Activated T-cell treated with anti-CD3 and anti-CD28 coated beads, Interleukin-2, amount 50 U/mL, for 72 hours (primary cell): Measurements from ENCODE around the gene C6orf89. TPM values are rescaled to one million over a fixed set of nuclear protein-coding genes. Genes with fewer than 3 reads are reported as not detected.

Experiments used
- ATAC-seq, 2 donors: fragments of 150-1000 bp; cut with Tn5 transposase; replicated peaks in 1 of 2; 2 replicates each; pipeline ENCODE4 v1.10.0; 2021; ENCODE audit warnings: moderate library complexity in 2 of 2, mild to moderate bottlenecking in 1 of 2
- DNase-seq, 2 donors: peaks; one replicate each; pipeline ENCODE4 v3.0.0; 2021 to 2022; ENCODE audit warnings: mixed read lengths in 1 of 2
- H3K27ac Mint-ChIP-seq: one replicate; pipeline ENCODE4 v1.8.0; 2022; ENCODE audit warnings: mild to moderate bottlenecking, moderate library complexity, mixed read lengths
- H3K27me3 Mint-ChIP-seq: one replicate; pipeline ENCODE4 v1.8.0; 2022; ENCODE audit warnings: low read depth, mixed read lengths
- H3K36me3 Mint-ChIP-seq, 2 donors: one replicate each; pipeline ENCODE4 v1.8.0; 2022; ENCODE audit warnings: mixed read lengths in 2 of 2, mild to moderate bottlenecking in 1 of 2; ENCODE audit not compliant: insufficient read depth in 2 of 2
- H3K4me1 Mint-ChIP-seq: one replicate; pipeline ENCODE4 v1.8.0; 2022; ENCODE audit warnings: low read depth, mixed read lengths
- H3K4me3 Mint-ChIP-seq, 2 donors: one replicate each; pipeline ENCODE4 v1.8.0; 2022; ENCODE audit warnings: mild to moderate bottlenecking in 2 of 2, mixed read lengths in 2 of 2, moderate library complexity in 2 of 2
- H3K9me3 Mint-ChIP-seq, 2 donors: one replicate each; pipeline ENCODE4 v1.8.0; 2022; ENCODE audit warnings: mixed read lengths in 2 of 2
- total RNA-seq, 2 donors: library from RNA; stranded (reverse); gene quantifications; one replicate each; pipeline ENCODE4 v1.2.3, GENCODE V29; 2022

The C6orf89 gene
- 10 to 100 TPM; 53.1 to 54.6 TPM for total RNA-seq

GRCh38 chr6:36885461-36886401, at the start of gene C6orf89:
C6orf89 (plus strand) TSS chr6:36885952; CDS start chr6:36899445, 13,493 bp downstream.
- peak; percentile 100 for ATAC-seq
- Mint-ChIP-seq H3K36me3 (no peaks in the 10 kb centered on the region), H3K4me3 (peak within 1 kb of the TSS; percentile 90 to 97), H3K4me1 (peaks cover 39% of the 10 kb centered on the region), H3K9me3 (no peaks in the 10 kb centered on the region), H3K27me3 (no peaks in the 10 kb centered on the region), H3K27ac (peak within 1 kb of the TSS; percentile 97)
- peak; percentile 97 for DNase-seq

- ATAC-seq, result no peak
- Mint-ChIP-seq H3K27me3 (peaks cover 50% of the 10 kb centered on the region), H3K27ac (no peak overlapping the region)
These were observed 49.4 kb upstream of the C6orf89 start for GRCh38 chr6:36836111-36837021.

GRCh38 chr6:36837022-36837339, 48.8 kb upstream of the C6orf89 start:
- Mint-ChIP-seq H3K4me1 (peaks cover 16% of the 10 kb centered on the region), H3K36me3 (no peaks in the 10 kb centered on the region), H3K4me3 (no peak overlapping the region), H3K9me3 (no peaks in the 10 kb centered on the region), H3K27ac (no peak overlapping the region), H3K27me3 (peaks cover 50% of the 10 kb centered on the region)
- ATAC-seq, result no peak
- no peak for DNase-seq

More at GRCh38 chr6:36836111-36837021, 49.4 kb upstream of the C6orf89 start:
- Mint-ChIP-seq H3K4me1 (peaks cover 16% of the 10 kb centered on the region), H3K4me3 (no peak overlapping the region), H3K36me3 (no peaks in the 10 kb centered on the region), H3K9me3 (no peaks in the 10 kb centered on the region)
- DNase-seq, result no peak

GRCh38 chr6:36837686-36838085, 48.1 kb upstream of the C6orf89 start:
- Mint-ChIP-seq H3K36me3 (no peaks in the 10 kb centered on the region), H3K27me3 (peaks cover 50% of the 10 kb centered on the region), H3K27ac (no peak overlapping the region), H3K4me1 (peaks cover 16% of the 10 kb centered on the region), H3K9me3 (no peaks in the 10 kb centered on the region), H3K4me3 (no peak overlapping the region)
- DNase-seq (no peak), ATAC-seq (no peak)

GRCh38 chr6:36838896-36839748, 46.6 kb upstream of the C6orf89 start, which contains the start of gene CPNE5:
CPNE5 (minus strand) TSS chr6:36839444; CDS start chr6:36839377, 67 bp downstream.
- no peak within 1 kb of the TSS for H3K27ac Mint-ChIP-seq
- H3K9me3 Mint-ChIP-seq, result no peaks in the 10 kb centered on the region
- DNase-seq (peak in 1 of 2 donors; percentile 24), ATAC-seq (peak; percentile 31 to 44)
- peaks cover 16% of the 10 kb centered on the region for H3K4me1 Mint-ChIP-seq
- no peaks in the 10 kb centered on the region for H3K36me3 Mint-ChIP-seq
- H3K4me3 Mint-ChIP-seq, result peak within 1 kb of the TSS; percentile 76 to 80
- H3K27me3 Mint-ChIP-seq, result peaks cover 50% of the 10 kb centered on the region

- Mint-ChIP-seq H3K27ac (no peak overlapping the region), H3K27me3 (peaks cover 48% of the 10 kb centered on the region), H3K4me1 (peaks cover 16% of the 10 kb centered on the region), H3K36me3 (no peaks in the 10 kb centered on the region), H3K4me3 (peak overlapping the region; percentile 76 to 80), H3K9me3 (no peaks in the 10 kb centered on the region)
- ATAC-seq, result peak; percentile 69 to 77
- DNase-seq, result peak; percentile 42 to 43
These were observed 45.9 kb upstream of the C6orf89 start for GRCh38 chr6:36839749-36840431.

- H3K4me1 Mint-ChIP-seq, result peaks cover 16% of the 10 kb centered on the region
- H3K27me3 Mint-ChIP-seq, result peaks cover 43% of the 10 kb centered on the region
- H3K36me3 Mint-ChIP-seq, result no peaks in the 10 kb centered on the region
- no peaks in the 10 kb centered on the region for H3K9me3 Mint-ChIP-seq
- H3K27ac Mint-ChIP-seq, result no peak overlapping the region
- peak overlapping the region; percentile 76 to 80 for H3K4me3 Mint-ChIP-seq
- DNase-seq (peak; percentile 27 to 38), ATAC-seq (peak; percentile 17 to 40)
These were observed 45.0 kb upstream of the C6orf89 start for GRCh38 chr6:36840432-36841403.

- DNase-seq (no peak), ATAC-seq (no peak)
- H3K9me3 Mint-ChIP-seq, result no peaks in the 10 kb centered on the region
- H3K36me3 Mint-ChIP-seq, result no peaks in the 10 kb centered on the region
- H3K27ac Mint-ChIP-seq, result no peak overlapping the region
- peaks cover 38% of the 10 kb centered on the region for H3K27me3 Mint-ChIP-seq
- H3K4me1 Mint-ChIP-seq, result peaks cover 16% of the 10 kb centered on the region
- no peak overlapping the region for H3K4me3 Mint-ChIP-seq
These were observed 44.0 kb upstream of the C6orf89 start for GRCh38 chr6:36841756-36842155.

GRCh38 chr6:36843170-36843569, 42.6 kb upstream of the C6orf89 start:
- Mint-ChIP-seq H3K4me1 (peaks cover 16% of the 10 kb centered on the region), H3K4me3 (no peak overlapping the region), H3K36me3 (no peaks in the 10 kb centered on the region), H3K9me3 (no peaks in the 10 kb centered on the region), H3K27me3 (peaks cover 26% of the 10 kb centered on the region), H3K27ac (no peak overlapping the region)
- DNase-seq (no peak), ATAC-seq (no peak)

- Mint-ChIP-seq H3K4me1 (peaks cover 17% of the 10 kb centered on the region), H3K9me3 (no peaks in the 10 kb centered on the region)
These were observed 41.3 kb upstream of the C6orf89 start for GRCh38 chr6:36844232-36845170.

More at GRCh38 chr6:36844232-36845170, 41.3 kb upstream of the C6orf89 start:
- Mint-ChIP-seq H3K27me3 (peaks cover 14% of the 10 kb centered on the region), H3K27ac (no peak overlapping the region), H3K4me3 (no peak overlapping the region), H3K36me3 (no peaks in the 10 kb centered on the region)
- no peak for ATAC-seq
- no peak for DNase-seq
